ENCODE measurements around the gene COBL. TPM values are rescaled to one million over a fixed set of nuclear protein-coding genes. Genes with fewer than 3 reads are reported as not detected.

The COBL gene
- total RNA-seq, 1 donor from 2014 or later, result 0.11 TPM

GRCh38 chr7:51046482-51046881, 270.1 kb downstream of the COBL start:
- intact Hi-C loops (cut with DNase I), result no loop called here
- H3K4me1 ChIP-seq, result no peaks in the 10 kb centered on the region
- no peaks in the 10 kb centered on the region for H3K36me3 ChIP-seq
- DNase-seq (ENCODE audit: low spot score in 2 of 2), result no peak
- no peaks in the 10 kb centered on the region for H3K27me3 ChIP-seq
- TF ChIP-seq CTCF (IDR thresholded peaks at IDR 0.05), result no peak
- no peak overlapping the region for H3K4me3 ChIP-seq
- H3K27ac ChIP-seq, result no peak overlapping the region
- no peaks in the 10 kb centered on the region for H3K9me3 ChIP-seq

GRCh38 chr7:51046103-51046466, 270.5 kb downstream of the COBL start:
- Histone ChIP-seq H3K27me3 (no peaks in the 10 kb centered on the region), H3K4me3 (no peak overlapping the region), H3K27ac (no peak overlapping the region), H3K36me3 (no peaks in the 10 kb centered on the region), H3K9me3 (no peaks in the 10 kb centered on the region), H3K4me1 (no peaks in the 10 kb centered on the region)
- no peak for DNase-seq (ENCODE audit: low spot score in 2 of 2)
- TF ChIP-seq CTCF (IDR thresholded peaks at IDR 0.05), result no peak
- intact Hi-C loops (cut with DNase I), result no loop called here

- Histone ChIP-seq H3K9me3 (no peaks in the 10 kb centered on the region), H3K36me3 (no peaks in the 10 kb centered on the region), H3K27ac (no peak overlapping the region), H3K4me3 (no peak overlapping the region), H3K27me3 (no peaks in the 10 kb centered on the region), H3K4me1 (no peaks in the 10 kb centered on the region)
- intact Hi-C loops (cut with DNase I), result no loop called here
- DNase-seq (ENCODE audit: low spot score in 2 of 2), result no peak
- no peak for TF ChIP-seq CTCF (IDR thresholded peaks at IDR 0.05)
These were observed 271.1 kb downstream of the COBL start for GRCh38 chr7:51045319-51046102.

GRCh38 chr7:51043461-51043860, 273.1 kb downstream of the COBL start:
- no peaks in the 10 kb centered on the region for H3K4me1 ChIP-seq
- no peaks in the 10 kb centered on the region for H3K27me3 ChIP-seq
- no peaks in the 10 kb centered on the region for H3K36me3 ChIP-seq
- DNase-seq (ENCODE audit: low spot score in 2 of 2), result no peak
- intact Hi-C loops (cut with DNase I), result no loop called here
- H3K4me3 ChIP-seq, result no peak overlapping the region
- H3K27ac ChIP-seq, result no peak overlapping the region
- no peak for TF ChIP-seq CTCF (IDR thresholded peaks at IDR 0.05)
- no peaks in the 10 kb centered on the region for H3K9me3 ChIP-seq

- H3K4me1 ChIP-seq, result no peaks in the 10 kb centered on the region
- intact Hi-C loops (cut with DNase I), result no loop called here
- H3K27me3 ChIP-seq, result no peaks in the 10 kb centered on the region
- TF ChIP-seq CTCF (IDR thresholded peaks at IDR 0.05), result no peak
- H3K36me3 ChIP-seq, result no peaks in the 10 kb centered on the region
- no peak overlapping the region for H3K27ac ChIP-seq
- DNase-seq (ENCODE audit: low spot score in 2 of 2), result no peak
- no peaks in the 10 kb centered on the region for H3K9me3 ChIP-seq
- H3K4me3 ChIP-seq, result no peak overlapping the region
These were observed 275.8 kb downstream of the COBL start for GRCh38 chr7:51040787-51041186.

- no peaks in the 10 kb centered on the region for H3K9me3 ChIP-seq
- H3K4me1 ChIP-seq, result peaks cover 0 to 12% of the 10 kb centered on the region in 2 donors
- DNase-seq (ENCODE audit: low spot score in 2 of 2), result no peak
- intact Hi-C loops (cut with DNase I), result no loop called here
- H3K27me3 ChIP-seq, result no peaks in the 10 kb centered on the region
- H3K27ac ChIP-seq, result no peak overlapping the region
- H3K4me3 ChIP-seq, result no peak overlapping the region
- H3K36me3 ChIP-seq, result no peaks in the 10 kb centered on the region
- no peak for TF ChIP-seq CTCF (IDR thresholded peaks at IDR 0.05)
These were observed 278.0 kb downstream of the COBL start for GRCh38 chr7:51038573-51038972.

Data from ascending aorta (tissue), 2 donors.